HepG2 (cell line): Measurements from ENCODE around the gene PPP2R5C. TPM values are rescaled to one million over a fixed set of nuclear protein-coding genes. Genes with fewer than 3 reads are reported as not detected.

ENCODE experiments used
- CCAR2 ChIP-seq: fragments of 200-400 bp; formaldehyde crosslinking; optimal IDR thresholded peaks from 2 replicates; pipeline ENCODE3; 2018; ENCODE audit warnings: low read depth, mild to moderate bottlenecking, low read length, moderate library complexity
- FOXP1 ChIP-seq, 2 experiments: fragments of 450-650 bp in 1 of 2; IDR thresholded peaks; 2 replicates each; pipeline ENCODE4 v1.6.1; 2017 to 2018; ENCODE audit warnings: antibody characterized with exemption in 1 of 2
- ISX ChIP-seq: sonication (generic); formaldehyde crosslinking; conservative IDR thresholded peaks from 2 replicates; pipeline ENCODE4 v1.5.0; 2020; ENCODE audit warnings: missing genetic modification reagents
- KDM6A ChIP-seq: IDR thresholded peaks from 2 replicates; pipeline ENCODE4 v1.6.1; 2016; ENCODE audit warnings: low read depth
- PHF5A ChIP-seq: IDR thresholded peaks from one replicate; pipeline ENCODE4 v1.6.1; 2018; ENCODE audit warnings: low read depth, missing genetic modification reagents; ENCODE audit not compliant: unreplicated experiment
- RAD51 ChIP-seq: fragments of 450-650 bp; IDR thresholded peaks from 2 replicates; pipeline ENCODE4 v1.6.1; 2016; ENCODE audit warnings: borderline replicate concordance
- RERE ChIP-seq: IDR thresholded peaks from 2 replicates; pipeline ENCODE4 v1.6.1; 2016; ENCODE audit warnings: low read depth, missing genetic modification reagents, missing compliant biosample characterization
- TARDBP ChIP-seq: sonication (generic); formaldehyde crosslinking; IDR thresholded peaks from 2 replicates; pipeline ENCODE4 v1.8.0; 2022; ENCODE audit warnings: mild to moderate bottlenecking, missing genetic modification reagents
- ZBTB33 ChIP-seq: sonication (generic); formaldehyde crosslinking; IDR thresholded peaks from 2 replicates; pipeline ENCODE4 v1.4.0; 2020; ENCODE audit warnings: missing genetic modification reagents
- ZBTB44 ChIP-seq: sonication (generic); formaldehyde crosslinking; IDR thresholded peaks from 2 replicates; pipeline ENCODE4 v1.4.0; 2020; ENCODE audit warnings: missing genetic modification reagents
- ZNF331 ChIP-seq: sonication (generic); formaldehyde crosslinking; IDR thresholded peaks from 2 replicates; pipeline ENCODE4 v1.4.0; 2020; ENCODE audit warnings: missing genetic modification reagents
- polyA plus RNA-seq, 8 experiments: library from polyadenylated mRNA; depleted of rRNA in 3 of 8; stranded (reverse) in 7 of 8; unstranded in 1 of 8; fragments of >200 nt; fragmentation: Illumina TruSeq in 4 of 8; extraction: Trizol in 4 of 8; gene quantifications; 2 replicates each; pipeline versions ENCODE4 v1.2.1 to v1.2.3, GENCODE V29; 2011 to 2016; ENCODE audit warnings: low read depth in 4 of 8, missing spikeins in 1 of 8, mixed read lengths in 1 of 8; ENCODE audit not compliant: insufficient read depth in 1 of 8
- total RNA-seq, 5 experiments: library from RNA; depleted of rRNA; stranded (reverse); fragments of >200 nt; fragmentation: Illumina TruSeq; extraction: Trizol; gene quantifications; 2 replicates each; pipeline ENCODE4 v1.2.3, GENCODE V29; 2016; ENCODE audit warnings: low read depth in 1 of 5
- TF ChIP-seq, protein P1 (sequence below): sonication (generic); formaldehyde crosslinking; IDR thresholded peaks from 2 replicates; pipeline ENCODE4 v1.4.0; 2020; ENCODE audit warnings: missing genetic modification reagents, borderline replicate concordance
- TF ChIP-seq, protein P2 (sequence below): sonication (generic); formaldehyde crosslinking; IDR thresholded peaks from 2 replicates; pipeline ENCODE4 v1.4.0; 2020; ENCODE audit warnings: mild to moderate bottlenecking, low read depth, missing genetic modification reagents
- TF ChIP-seq, protein P3 (sequence below): sonication (generic); formaldehyde crosslinking; IDR thresholded peaks from 2 replicates; pipeline ENCODE4 v1.5.0; 2020; ENCODE audit warnings: missing genetic modification reagents

The PPP2R5C gene
- total and polyA plus RNA-seq, 2 of the 13 experiments (the other 11 are each of a cell fraction or from before 2014, with no cell fraction given) = 74.3 to 78.5 TPM

GRCh38 chr14:101932673-101933072 is 171.2 kb downstream of the PPP2R5C start (continued):
- no peak for TF ChIP-seq RERE (CRISPR knock-in tag)
- TF ChIP-seq PHF5A (CRISPR knock-in tag) = no peak
- TF ChIP-seq ZNF331 (CRISPR knock-in tag) = no peak
- no peak for TF ChIP-seq CCAR2
- TF ChIP-seq FOXP1 (IDR thresholded peaks at IDR 0.05) = no peak
- no peak for TF ChIP-seq FOXP1 (CRISPR knock-in tag; IDR thresholded peaks at IDR 0.05)
- TF ChIP-seq, protein P1, sequence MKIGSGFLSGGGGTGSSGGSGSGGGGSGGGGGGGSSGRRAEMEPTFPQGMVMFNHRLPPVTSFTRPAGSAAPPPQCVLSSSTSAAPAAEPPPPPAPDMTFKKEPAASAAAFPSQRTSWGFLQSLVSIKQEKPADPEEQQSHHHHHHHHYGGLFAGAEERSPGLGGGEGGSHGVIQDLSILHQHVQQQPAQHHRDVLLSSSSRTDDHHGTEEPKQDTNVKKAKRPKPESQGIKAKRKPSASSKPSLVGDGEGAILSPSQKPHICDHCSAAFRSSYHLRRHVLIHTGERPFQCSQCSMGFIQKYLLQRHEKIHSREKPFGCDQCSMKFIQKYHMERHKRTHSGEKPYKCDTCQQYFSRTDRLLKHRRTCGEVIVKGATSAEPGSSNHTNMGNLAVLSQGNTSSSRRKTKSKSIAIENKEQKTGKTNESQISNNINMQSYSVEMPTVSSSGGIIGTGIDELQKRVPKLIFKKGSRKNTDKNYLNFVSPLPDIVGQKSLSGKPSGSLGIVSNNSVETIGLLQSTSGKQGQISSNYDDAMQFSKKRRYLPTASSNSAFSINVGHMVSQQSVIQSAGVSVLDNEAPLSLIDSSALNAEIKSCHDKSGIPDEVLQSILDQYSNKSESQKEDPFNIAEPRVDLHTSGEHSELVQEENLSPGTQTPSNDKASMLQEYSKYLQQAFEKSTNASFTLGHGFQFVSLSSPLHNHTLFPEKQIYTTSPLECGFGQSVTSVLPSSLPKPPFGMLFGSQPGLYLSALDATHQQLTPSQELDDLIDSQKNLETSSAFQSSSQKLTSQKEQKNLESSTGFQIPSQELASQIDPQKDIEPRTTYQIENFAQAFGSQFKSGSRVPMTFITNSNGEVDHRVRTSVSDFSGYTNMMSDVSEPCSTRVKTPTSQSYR (CRISPR knock-in tag) = no peak
- TF ChIP-seq KDM6A (CRISPR knock-in tag) = no peak
- TF ChIP-seq, protein P2, sequence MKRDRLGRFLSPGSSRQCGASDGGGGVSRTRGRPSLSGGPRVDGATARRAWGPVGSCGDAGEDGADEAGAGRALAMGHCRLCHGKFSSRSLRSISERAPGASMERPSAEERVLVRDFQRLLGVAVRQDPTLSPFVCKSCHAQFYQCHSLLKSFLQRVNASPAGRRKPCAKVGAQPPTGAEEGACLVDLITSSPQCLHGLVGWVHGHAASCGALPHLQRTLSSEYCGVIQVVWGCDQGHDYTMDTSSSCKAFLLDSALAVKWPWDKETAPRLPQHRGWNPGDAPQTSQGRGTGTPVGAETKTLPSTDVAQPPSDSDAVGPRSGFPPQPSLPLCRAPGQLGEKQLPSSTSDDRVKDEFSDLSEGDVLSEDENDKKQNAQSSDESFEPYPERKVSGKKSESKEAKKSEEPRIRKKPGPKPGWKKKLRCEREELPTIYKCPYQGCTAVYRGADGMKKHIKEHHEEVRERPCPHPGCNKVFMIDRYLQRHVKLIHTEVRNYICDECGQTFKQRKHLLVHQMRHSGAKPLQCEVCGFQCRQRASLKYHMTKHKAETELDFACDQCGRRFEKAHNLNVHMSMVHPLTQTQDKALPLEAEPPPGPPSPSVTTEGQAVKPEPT (CRISPR knock-in tag) = no peak
- TF ChIP-seq ZBTB44 (CRISPR knock-in tag) = no peak
- peak; percentile 44; the same call in 1 of the 2 replicates for TF ChIP-seq RAD51
- no peak for TF ChIP-seq TARDBP (CRISPR knock-in tag)
- TF ChIP-seq, protein P3, sequence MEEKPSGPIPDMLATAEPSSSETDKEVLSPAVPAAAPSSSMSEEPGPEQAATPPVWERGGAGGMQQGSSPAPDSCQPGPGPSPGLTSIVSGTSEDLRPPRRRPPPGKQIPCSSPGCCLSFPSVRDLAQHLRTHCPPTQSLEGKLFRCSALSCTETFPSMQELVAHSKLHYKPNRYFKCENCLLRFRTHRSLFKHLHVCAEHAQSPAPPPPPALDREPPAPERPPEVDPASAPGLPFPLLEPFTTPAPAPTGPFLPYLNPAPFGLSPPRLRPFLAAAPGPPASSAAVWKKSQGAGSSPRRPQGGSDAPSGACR (CRISPR knock-in tag) = no peak
- TF ChIP-seq ZBTB33 = no peak
- TF ChIP-seq ISX (CRISPR knock-in tag) = no peak
